Neural progenitor cell (in vitro differentiated cells): Measurements from ENCODE around the gene GLMP. TPM values are rescaled to one million over a fixed set of nuclear protein-coding genes. Genes with fewer than 3 reads are reported as not detected.
"Not testable (repeated sequence)": the region's sequence is repeated elsewhere in the genome, so short reads cannot be mapped to it uniquely, and the experiment has no call there.

Experiments used
- DNase-seq: peaks from one replicate; pipeline ENCODE4 v3.0.0-alpha.2; 2016; ENCODE audit warnings: low spot score
- H2AFZ ChIP-seq: fragments of 200-600 bp; sonication (generic); replicated peaks from 2 replicates; pipeline ENCODE4 v1.6.1; 2016; ENCODE audit warnings: antibody characterized with exemption
- H3F3A ChIP-seq: fragments of 200-600 bp; sonication (generic); 2 replicates; pipeline ENCODE4 v1.6.1; 2016; ENCODE audit warnings: antibody characterized with exemption, low read depth
- H3K27ac ChIP-seq: fragments of 200-600 bp; sonication (generic); 2 replicates; pipeline ENCODE4 v1.5.1; 2016; ENCODE audit warnings: mild to moderate bottlenecking
- H3K27me3 ChIP-seq: fragments of 200-600 bp; sonication (generic); 2 replicates; pipeline ENCODE4 v1.6.1; 2016; ENCODE audit warnings: mild to moderate bottlenecking, moderate library complexity
- H3K36me3 ChIP-seq: fragments of 200-600 bp; sonication (generic); 2 replicates; pipeline ENCODE4 v1.5.1; 2016
- H3K4me1 ChIP-seq: fragments of 200-600 bp; sonication (generic); 2 replicates; pipeline ENCODE4 v1.6.1; 2016; ENCODE audit warnings: mixed run types
- H3K4me2 ChIP-seq: fragments of 200-600 bp; sonication (generic); 2 replicates; pipeline ENCODE4 v1.6.1; 2016
- H3K4me3 ChIP-seq: fragments of 200-600 bp; sonication (generic); 2 replicates; pipeline ENCODE4 v1.5.1; 2016
- H3K79me2 ChIP-seq: fragments of 200-600 bp; sonication (generic); 2 replicates; pipeline ENCODE4 v1.6.1; 2016; ENCODE audit warnings: low read depth
- H3K9ac ChIP-seq: fragments of 200-600 bp; sonication (generic); 2 replicates; pipeline ENCODE4 v1.6.1; 2016
- H3K9me3 ChIP-seq: fragments of 200-600 bp; sonication (generic); 2 replicates; pipeline ENCODE4 v1.5.1; 2016; ENCODE audit warnings: low read depth
- H4K20me1 ChIP-seq: fragments of 200-600 bp; sonication (generic); 2 replicates; pipeline ENCODE4 v1.6.1; 2016; ENCODE audit warnings: low read depth
- H3K27ac Mint-ChIP-seq: 3 replicates; pipeline ENCODE4 v1.8.0; 2021; ENCODE audit warnings: mixed read lengths
- H3K27me3 Mint-ChIP-seq: 2 replicates; pipeline ENCODE4 v1.8.0; 2022; ENCODE audit warnings: low read depth, mild to moderate bottlenecking, inconsistent platforms, moderate library complexity, mixed read lengths; ENCODE audit not compliant: insufficient read depth
- H3K36me3 Mint-ChIP-seq: 3 replicates; pipeline ENCODE4 v1.8.0; 2021; ENCODE audit warnings: mixed read lengths
- H3K4me1 Mint-ChIP-seq: 3 replicates; pipeline ENCODE4 v1.8.0; 2021; ENCODE audit warnings: mixed read lengths
- H3K4me3 Mint-ChIP-seq: 3 replicates; pipeline ENCODE4 v1.8.0; 2021; ENCODE audit warnings: mild to moderate bottlenecking, moderate library complexity, mixed read lengths
- H3K9me3 Mint-ChIP-seq: 3 replicates; pipeline ENCODE4 v1.8.0; 2020; ENCODE audit warnings: mixed read lengths
- CTCF ChIP-seq: fragments of 200-600 bp; sonication (generic); IDR thresholded peaks from 2 replicates; pipeline ENCODE4 v1.5.1; 2017; ENCODE audit warnings: antibody characterized with exemption, mild to moderate bottlenecking
- EZH2 ChIP-seq: fragments of 200-600 bp; sonication (generic); IDR thresholded peaks from 2 replicates; pipeline ENCODE4 v1.6.1; 2017; ENCODE audit warnings: antibody characterized with exemption, mild to moderate bottlenecking, moderate library complexity
- EZH2phosphoT487 ChIP-seq: fragments of 200-600 bp; sonication (generic); IDR thresholded peaks from 2 replicates; pipeline ENCODE4 v1.6.1; 2017; ENCODE audit warnings: antibody characterized with exemption
- total RNA-seq: library from RNA; depleted of rRNA; stranded (reverse); fragments of >200 nt; gene quantifications from 2 replicates; pipeline ENCODE4 v1.2.3, GENCODE V29; 2015; ENCODE audit warnings: low replicate concordance

Gene GLMP
- total RNA-seq, 1 donor from 2014 or later: 38.7 TPM

GRCh38 chr1:156336242-156336641 lies 40.8 kb upstream of the GLMP start:
- H3K4me1 Mint-ChIP-seq: peaks cover 18% of the 10 kb centered on the region
- H3F3A ChIP-seq: peaks cover 15% of the 10 kb centered on the region
- peaks cover 44% of the 10 kb centered on the region for H4K20me1 ChIP-seq
- H3K9ac ChIP-seq: peak overlapping the region; percentile 15
- H3K27ac ChIP-seq: no peak overlapping the region
- TF ChIP-seq EZH2phosphoT487 (no peak), EZH2 (no peak), CTCF (peak; percentile 43)
- H3K27me3 Mint-ChIP-seq: no peaks in the 10 kb centered on the region
- H3K4me1 ChIP-seq: peaks cover 14% of the 10 kb centered on the region
- no peak overlapping the region for H3K27ac Mint-ChIP-seq
- peak; percentile 16 for DNase-seq
- H3K36me3 Mint-ChIP-seq: peaks cover 20% of the 10 kb centered on the region
- H3K4me2 ChIP-seq: peak overlapping the region; percentile 92
- no peaks in the 10 kb centered on the region for H3K9me3 ChIP-seq
- H3K36me3 ChIP-seq: peaks cover 21% of the 10 kb centered on the region
- H3K4me3 Mint-ChIP-seq: peak overlapping the region; percentile 96
- H3K27me3 ChIP-seq: no peaks in the 10 kb centered on the region
- H2AFZ ChIP-seq: no peak overlapping the region
- peak overlapping the region; percentile 99 for H3K4me3 ChIP-seq
- no peaks in the 10 kb centered on the region for H3K9me3 Mint-ChIP-seq
- H3K79me2 ChIP-seq: peaks cover 63% of the 10 kb centered on the region

GRCh38 chr1:156323179-156323578 lies 27.7 kb upstream of the GLMP start:
- H3K9ac ChIP-seq, DNase-seq, H3K4me3 Mint-ChIP-seq, H3K9me3 ChIP-seq, H2AFZ ChIP-seq, H3K27me3 Mint-ChIP-seq, H3K27ac ChIP-seq, H3K27ac Mint-ChIP-seq, H3K4me2 ChIP-seq, H3K4me1 Mint-ChIP-seq, H3K27me3 ChIP-seq, H3K79me2 ChIP-seq, H3K4me3 ChIP-seq, H3K9me3 Mint-ChIP-seq, H4K20me1 ChIP-seq, H3K4me1 ChIP-seq: not testable (repeated sequence)
- Histone ChIP-seq H3K36me3 (peaks cover 37% of the 10 kb centered on the region), H3F3A (peaks cover 26% of the 10 kb centered on the region)
- peaks cover 15% of the 10 kb centered on the region for H3K36me3 Mint-ChIP-seq

- no peak for DNase-seq
- H3K4me1 ChIP-seq: no peaks in the 10 kb centered on the region
- no peak overlapping the region for H3K4me3 ChIP-seq
- Mint-ChIP-seq H3K36me3 (peaks cover 26% of the 10 kb centered on the region), H3K27me3 (no peaks in the 10 kb centered on the region), H3K9me3 (no peaks in the 10 kb centered on the region), H3K4me1 (no peaks in the 10 kb centered on the region), H3K4me3 (no peak overlapping the region), H3K27ac (no peak overlapping the region)
- TF ChIP-seq EZH2phosphoT487 (no peak), CTCF (no peak), EZH2 (no peak)
- H2AFZ ChIP-seq: no peak overlapping the region
- no peak overlapping the region for H3K4me2 ChIP-seq
- H3K27ac ChIP-seq: no peak overlapping the region
- no peaks in the 10 kb centered on the region for H3K9me3 ChIP-seq
- H4K20me1 ChIP-seq: no peaks in the 10 kb centered on the region
- H3K27me3 ChIP-seq: no peaks in the 10 kb centered on the region
- H3K36me3 ChIP-seq: peaks cover 53% of the 10 kb centered on the region
- H3F3A ChIP-seq: peaks cover 25% of the 10 kb centered on the region
- H3K9ac ChIP-seq: no peak overlapping the region
- peaks cover under 1% of the 10 kb centered on the region for H3K79me2 ChIP-seq
Observed at GRCh38 chr1:156320560-156320959, 25.1 kb upstream of the GLMP start.

GRCh38 chr1:156319664-156320063 lies 24.2 kb upstream of the GLMP start:
- Mint-ChIP-seq H3K27ac (no peak overlapping the region), H3K36me3 (peaks cover 27% of the 10 kb centered on the region), H3K9me3 (no peaks in the 10 kb centered on the region), H3K27me3 (no peaks in the 10 kb centered on the region), H3K4me1 (no peaks in the 10 kb centered on the region), H3K4me3 (no peak overlapping the region)
- no peaks in the 10 kb centered on the region for H3K4me1 ChIP-seq
- peaks cover 25% of the 10 kb centered on the region for H3F3A ChIP-seq
- no peak overlapping the region for H2AFZ ChIP-seq
- peaks cover 51% of the 10 kb centered on the region for H3K36me3 ChIP-seq
- peak; percentile 66 for TF ChIP-seq CTCF
- no peak for TF ChIP-seq EZH2phosphoT487
- H3K4me3 ChIP-seq: no peak overlapping the region
- no peak overlapping the region for H3K4me2 ChIP-seq
- no peak overlapping the region for H3K27ac ChIP-seq
- DNase-seq: no peak
- H4K20me1 ChIP-seq: no peaks in the 10 kb centered on the region
- no peak overlapping the region for H3K9ac ChIP-seq
- H3K9me3 ChIP-seq: no peaks in the 10 kb centered on the region
- no peaks in the 10 kb centered on the region for H3K79me2 ChIP-seq
- H3K27me3 ChIP-seq: no peaks in the 10 kb centered on the region
